GM12878 (cell line): Measurements from ENCODE around the gene KCNS3. TPM values are rescaled to one million over a fixed set of nuclear protein-coding genes. Genes with fewer than 3 reads are reported as not detected.

Experiments
- ATAC-seq: fragments of 200-7000 bp; cut with Tn5 transposase; 3 replicates; pipeline ENCODE4 v1.9.1; 2020; ENCODE audit warnings: mild to moderate bottlenecking, moderate library complexity
- BruUV-seq: library from RNA; stranded (reverse); fragments of 400-500 nt; replicated peaks from 2 replicates; lab custom pipeline; 2021; lab: Mats Ljungman, UMichigan
- CTCF ChIA-PET: fragments of 300-600 bp; sonication (Branson Sonifier 250); formaldehyde crosslinking; extraction: SDS; loops from one replicate; lab custom pipeline; 2021; ENCODE audit warnings: inconsistent platforms; lab: Yijun Ruan, JAX
- POLR2A ChIA-PET: fragments of 350-600 bp; formaldehyde crosslinking; extraction: SDS; loops from one replicate; lab custom pipeline; 2021; ENCODE audit warnings: inconsistent platforms; lab: Charles Lee
- RAD21 ChIA-PET: fragments of 300-600 bp; sonication (Branson Sonifier 250); formaldehyde crosslinking; loops from one replicate; lab custom pipeline; 2023; ENCODE audit warnings: antibody characterized with exemption; ENCODE audit not compliant: unreplicated experiment; lab: Charles Lee
- SMC1A ChIA-PET: fragments of 300-600 bp; sonication (Branson Sonifier 250); formaldehyde crosslinking; loops from one replicate; lab custom pipeline; 2023; ENCODE audit not compliant: unreplicated experiment, uncharacterized antibody; lab: Charles Lee
- DNase-seq: peaks from one replicate; pipeline ENCODE4 v3.0.0-alpha.2; 2011; ENCODE audit warnings: low read depth, low spot score
- FAIRE-seq: peaks from 3 replicates; lab custom pipeline; 2011; peaks lifted over from hg19 to GRCh38; lab: Jason Lieb, UNC
- H2AFZ ChIP-seq: 2 replicates; pipeline ENCODE4 v1.6.0; 2011; ENCODE audit warnings: low read depth, low read length, control low read depth; ENCODE audit not compliant: control insufficient read depth
- H3K27ac ChIP-seq: 2 replicates; pipeline ENCODE4 v1.5.1; 2011; ENCODE audit warnings: control low read depth; ENCODE audit not compliant: control insufficient read depth, insufficient read depth
- H3K27me3 ChIP-seq, 2 experiments: replicated peaks in 1 of 2; 2 replicates each; pipeline versions ENCODE4 v1.6.0 to v1.6.1; 2011; ENCODE audit warnings: low read length in 1 of 2; ENCODE audit not compliant: control insufficient read depth in 2 of 2, insufficient read depth in 2 of 2
- H3K36me3 ChIP-seq, 2 experiments: 2 replicates each; pipeline ENCODE4 v1.5.1; 2011; ENCODE audit warnings: low read length in 1 of 2; ENCODE audit not compliant: control insufficient read depth in 2 of 2, insufficient read depth in 2 of 2
- H3K4me1 ChIP-seq: 2 replicates; pipeline ENCODE4 v1.6.1; 2011; ENCODE audit warnings: mild to moderate bottlenecking, low read length, moderate library complexity, mixed read lengths; ENCODE audit not compliant: control insufficient read depth, insufficient read depth
- H3K4me2 ChIP-seq: 2 replicates; pipeline ENCODE4 v1.6.0; 2011; ENCODE audit warnings: control low read depth; ENCODE audit not compliant: control insufficient read depth, insufficient read depth
- H3K4me3 ChIP-seq: fragments of 200-600 bp; sonication (generic); 2 replicates; pipeline ENCODE4 v1.5.1; 2016
- H3K79me2 ChIP-seq: 2 replicates; pipeline ENCODE4 v1.6.0; 2011; ENCODE audit warnings: low read length; ENCODE audit not compliant: control insufficient read depth, insufficient read depth
- H3K9ac ChIP-seq: 2 replicates; pipeline ENCODE4 v1.8.0; 2011; ENCODE audit warnings: low read length, control low read depth, mixed read lengths; ENCODE audit not compliant: control insufficient read depth, insufficient read depth
- H3K9me3 ChIP-seq: replicated peaks from 3 replicates; pipeline ENCODE4 v1.5.1; 2011; ENCODE audit warnings: mild to moderate bottlenecking, low read length; ENCODE audit not compliant: control insufficient read depth, insufficient read depth
- H4K20me1 ChIP-seq: 2 replicates; pipeline ENCODE4 v1.6.0; 2011; ENCODE audit not compliant: control insufficient read depth, insufficient read depth
- CBFB ChIP-seq: IDR thresholded peaks from 2 replicates; pipeline ENCODE4 v1.6.1; 2016; ENCODE audit warnings: antibody characterized with exemption, low read depth
- HDAC6 ChIP-seq: fragments of 200-600 bp; sonication (generic); IDR thresholded peaks from one replicate; pipeline ENCODE4 v1.8.0; 2017; ENCODE audit warnings: antibody characterized with exemption; ENCODE audit not compliant: unreplicated experiment
- WRNIP1 ChIP-seq: IDR thresholded peaks from 2 replicates; pipeline ENCODE4 v1.6.1; 2011; ENCODE audit warnings: low read depth, low read length, improper control_type of control experiment, borderline replicate concordance
- ZNF217 ChIP-seq: fragments of 450-650 bp; IDR thresholded peaks from 2 replicates; pipeline ENCODE4 v1.6.1; 2017; ENCODE audit warnings: antibody characterized with exemption, mild to moderate bottlenecking
- WGBS: methylation state at CpG from one replicate; pipeline ENCODE4 v1.1.6; 2016; ENCODE audit warnings: low lambda C conversion rate; ENCODE audit not compliant: insufficient replicate concordance, insufficient coverage; ENCODE audit errors: missing lambda C conversion rate; 5-methylcytosine and 5-hydroxymethylcytosine counted together
- in situ Hi-C: fragments of 300-500 bp; cut with MboI; formaldehyde crosslinking; loops from 9 replicates; pipeline ENCODE4 v1.14.3; 2018; ENCODE audit warnings: mixed read lengths
- intact Hi-C: fragments of 100-400 bp; cut with micrococcal nuclease; formaldehyde crosslinking; loops from one replicate; pipeline ENCODE4 v1.14.2; 2022; ENCODE audit not compliant: unreplicated experiment
- polyA plus RNA-seq, 11 experiments: library from polyadenylated mRNA; depleted of rRNA in 4 of 11; unstranded in 6 of 11; stranded (reverse) in 5 of 11; fragments of >200 nt; fragmentation: Nextera tagmentation in 4 of 11; fragmentation: Illumina TruSeq in 1 of 11; extraction: Ambion mirVana in 4 of 11; extraction: Trizol in 1 of 11; gene quantifications; 1 replicate in 1 of 11; 2 replicates in 10 of 11; pipeline versions ENCODE4 v1.2.1 to v1.2.3, GENCODE V29; 2011 to 2016; ENCODE audit warnings: inconsistent platforms in 2 of 11, missing spikeins in 2 of 11, low read depth in 1 of 11
- total RNA-seq, 4 experiments: library from RNA; depleted of rRNA in 3 of 4; stranded (reverse); fragments of >200 nt in 3 of 4; fragmentation: Illumina TruSeq in 1 of 4; extraction: Trizol in 1 of 4; gene quantifications; 2 replicates each; pipeline versions ENCODE4 v1.2.1 to v1.2.3, GENCODE V29; 2013 to 2021
- TF ChIP-seq, protein P1 (sequence below): fragments of 150-350 bp; IDR thresholded peaks from 2 replicates; pipeline ENCODE4 v1.6.1; 2014; ENCODE audit warnings: mild to moderate bottlenecking, low read depth, low read length
- TF ChIP-seq, protein P2 (sequence below): IDR thresholded peaks from 2 replicates; pipeline ENCODE4 v1.6.1; 2012; ENCODE audit warnings: low read depth, low read length, improper control_type of control experiment
- TF ChIP-seq, protein P3 (sequence below): fragments of 450-650 bp; IDR thresholded peaks from 2 replicates; pipeline ENCODE4 v1.6.1; 2016; ENCODE audit warnings: mild to moderate bottlenecking
- TF ChIP-seq, protein P4 (sequence below): IDR thresholded peaks from 2 replicates; pipeline ENCODE4 v1.6.1; 2012; ENCODE audit warnings: low read length, inconsistent platforms

KCNS3 gene
- total and polyA plus RNA-seq, 10 of the 15 experiments (the other 5 are each of a cell fraction or from before 2014, with no cell fraction given), result not detected

DNA sequence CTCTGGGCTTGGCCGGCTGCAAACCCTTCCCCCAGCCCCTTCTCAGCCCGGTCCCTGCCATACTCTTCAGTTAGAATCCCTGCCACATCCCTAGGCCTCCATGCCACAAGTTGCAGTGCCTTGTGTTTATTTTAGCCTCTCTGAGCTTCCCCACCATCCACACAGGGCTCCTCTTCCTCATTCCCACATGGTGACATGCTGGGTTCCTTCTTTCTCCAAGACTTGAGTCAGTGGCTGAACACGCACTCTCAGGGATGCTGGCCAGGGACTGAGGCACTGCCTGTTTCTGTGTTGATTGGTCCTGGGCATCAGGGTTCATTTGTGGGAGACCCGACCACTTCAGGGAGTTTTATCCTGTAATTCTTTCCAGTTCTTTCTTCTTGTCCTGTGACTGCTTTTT is 56.3 kb downstream of the KCNS3 start:
- intact Hi-C loops (no loop called here), in situ Hi-C loops (no loop called here)
- TF ChIP-seq, protein P1, sequence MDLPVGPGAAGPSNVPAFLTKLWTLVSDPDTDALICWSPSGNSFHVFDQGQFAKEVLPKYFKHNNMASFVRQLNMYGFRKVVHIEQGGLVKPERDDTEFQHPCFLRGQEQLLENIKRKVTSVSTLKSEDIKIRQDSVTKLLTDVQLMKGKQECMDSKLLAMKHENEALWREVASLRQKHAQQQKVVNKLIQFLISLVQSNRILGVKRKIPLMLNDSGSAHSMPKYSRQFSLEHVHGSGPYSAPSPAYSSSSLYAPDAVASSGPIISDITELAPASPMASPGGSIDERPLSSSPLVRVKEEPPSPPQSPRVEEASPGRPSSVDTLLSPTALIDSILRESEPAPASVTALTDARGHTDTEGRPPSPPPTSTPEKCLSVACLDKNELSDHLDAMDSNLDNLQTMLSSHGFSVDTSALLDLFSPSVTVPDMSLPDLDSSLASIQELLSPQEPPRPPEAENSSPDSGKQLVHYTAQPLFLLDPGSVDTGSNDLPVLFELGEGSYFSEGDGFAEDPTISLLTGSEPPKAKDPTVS, result no peak
- TF ChIP-seq CBFB, result no peak
- TF ChIP-seq HDAC6, result no peak
- TF ChIP-seq WRNIP1, result no peak
- no peaks in the 10 kb centered on the region for H3K79me2 ChIP-seq
- DNase-seq, result no peak
- peaks cover 0 to 2% of the 10 kb centered on the region in 2 experiments; a peak in 3 of 4 replicates for H3K27me3 ChIP-seq
- H3K4me1 ChIP-seq, result no peaks in the 10 kb centered on the region
- FAIRE-seq, result no peak
- H3K4me3 ChIP-seq, result no peak overlapping the region
- POLR2A ChIA-PET, result no interaction called here
- no TSS peak for BruUV-seq
- CTCF ChIA-PET, result no interaction called here
- no peaks in the 10 kb centered on the region; the same call in 1 of the 2 replicates for H4K20me1 ChIP-seq
- H3K27ac ChIP-seq, result no peak overlapping the region
- RAD21 ChIA-PET, result no interaction called here
- H3K4me2 ChIP-seq, result no peak overlapping the region
- H3K9me3 ChIP-seq, result no peaks in the 10 kb centered on the region
- no peaks in the 10 kb centered on the region for H3K36me3 ChIP-seq
- no peak for ATAC-seq
- H3K9ac ChIP-seq, result no peak overlapping the region
- no peak overlapping the region for H2AFZ ChIP-seq
- SMC1A ChIA-PET, result no interaction called here
- 43% methylated on average over 4 of the region's 4 CpGs for WGBS

- Histone ChIP-seq H3K27me3 (peaks cover 0 to 2% of the 10 kb centered on the region in 2 experiments; a peak in 3 of 4 replicates), H3K36me3 (no peaks in the 10 kb centered on the region), H2AFZ (no peak overlapping the region), H3K27ac (no peak overlapping the region), H3K9me3 (no peaks in the 10 kb centered on the region), H3K4me2 (no peak overlapping the region), H3K4me3 (no peak overlapping the region), H3K4me1 (no peaks in the 10 kb centered on the region), H4K20me1 (no peaks in the 10 kb centered on the region; the same call in 1 of the 2 replicates), H3K79me2 (no peaks in the 10 kb centered on the region), H3K9ac (no peak overlapping the region)
- CTCF ChIA-PET, result no interaction called here
- in situ Hi-C loops, result no loop called here
- BruUV-seq, result no TSS peak
- SMC1A ChIA-PET, result no interaction called here
- 26% methylated on average over 6 of the region's 6 CpGs for WGBS
- POLR2A ChIA-PET, result no interaction called here
- no peak for FAIRE-seq
- ATAC-seq, result no peak
- RAD21 ChIA-PET, result no interaction called here
- intact Hi-C loops, result no loop called here
- no peak for DNase-seq
- TF ChIP-seq, protein P2, sequence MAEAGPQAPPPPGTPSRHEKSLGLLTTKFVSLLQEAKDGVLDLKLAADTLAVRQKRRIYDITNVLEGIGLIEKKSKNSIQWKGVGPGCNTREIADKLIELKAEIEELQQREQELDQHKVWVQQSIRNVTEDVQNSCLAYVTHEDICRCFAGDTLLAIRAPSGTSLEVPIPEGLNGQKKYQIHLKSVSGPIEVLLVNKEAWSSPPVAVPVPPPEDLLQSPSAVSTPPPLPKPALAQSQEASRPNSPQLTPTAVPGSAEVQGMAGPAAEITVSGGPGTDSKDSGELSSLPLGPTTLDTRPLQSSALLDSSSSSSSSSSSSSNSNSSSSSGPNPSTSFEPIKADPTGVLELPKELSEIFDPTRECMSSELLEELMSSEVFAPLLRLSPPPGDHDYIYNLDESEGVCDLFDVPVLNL, result no peak
- no peak for TF ChIP-seq ZNF217
- TF ChIP-seq, protein P3, sequence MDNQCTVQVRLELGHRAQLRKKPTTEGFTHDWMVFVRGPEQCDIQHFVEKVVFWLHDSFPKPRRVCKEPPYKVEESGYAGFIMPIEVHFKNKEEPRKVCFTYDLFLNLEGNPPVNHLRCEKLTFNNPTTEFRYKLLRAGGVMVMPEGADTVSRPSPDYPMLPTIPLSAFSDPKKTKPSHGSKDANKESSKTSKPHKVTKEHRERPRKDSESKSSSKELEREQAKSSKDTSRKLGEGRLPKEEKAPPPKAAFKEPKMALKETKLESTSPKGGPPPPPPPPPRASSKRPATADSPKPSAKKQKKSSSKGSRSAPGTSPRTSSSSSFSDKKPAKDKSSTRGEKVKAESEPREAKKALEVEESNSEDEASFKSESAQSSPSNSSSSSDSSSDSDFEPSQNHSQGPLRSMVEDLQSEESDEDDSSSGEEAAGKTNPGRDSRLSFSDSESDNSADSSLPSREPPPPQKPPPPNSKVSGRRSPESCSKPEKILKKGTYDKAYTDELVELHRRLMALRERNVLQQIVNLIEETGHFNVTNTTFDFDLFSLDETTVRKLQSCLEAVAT, result no peak
- TF ChIP-seq, protein P4, sequence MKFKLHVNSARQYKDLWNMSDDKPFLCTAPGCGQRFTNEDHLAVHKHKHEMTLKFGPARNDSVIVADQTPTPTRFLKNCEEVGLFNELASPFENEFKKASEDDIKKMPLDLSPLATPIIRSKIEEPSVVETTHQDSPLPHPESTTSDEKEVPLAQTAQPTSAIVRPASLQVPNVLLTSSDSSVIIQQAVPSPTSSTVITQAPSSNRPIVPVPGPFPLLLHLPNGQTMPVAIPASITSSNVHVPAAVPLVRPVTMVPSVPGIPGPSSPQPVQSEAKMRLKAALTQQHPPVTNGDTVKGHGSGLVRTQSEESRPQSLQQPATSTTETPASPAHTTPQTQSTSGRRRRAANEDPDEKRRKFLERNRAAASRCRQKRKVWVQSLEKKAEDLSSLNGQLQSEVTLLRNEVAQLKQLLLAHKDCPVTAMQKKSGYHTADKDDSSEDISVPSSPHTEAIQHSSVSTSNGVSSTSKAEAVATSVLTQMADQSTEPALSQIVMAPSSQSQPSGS, result no peak
Observed at GRCh38 chr2:17935242-17935885, 56.9 kb downstream of the KCNS3 start.
